ENCODE measurements around the gene CEP55. TPM values are rescaled to one million over a fixed set of nuclear protein-coding genes. Genes with fewer than 3 reads are reported as not detected.

The CEP55 gene
- total and polyA plus RNA-seq, 2 of the 8 experiments (the other 6 are each of a cell fraction or from before 2014, with no cell fraction given), result 7.0 to 19.6 TPM

DNA sequence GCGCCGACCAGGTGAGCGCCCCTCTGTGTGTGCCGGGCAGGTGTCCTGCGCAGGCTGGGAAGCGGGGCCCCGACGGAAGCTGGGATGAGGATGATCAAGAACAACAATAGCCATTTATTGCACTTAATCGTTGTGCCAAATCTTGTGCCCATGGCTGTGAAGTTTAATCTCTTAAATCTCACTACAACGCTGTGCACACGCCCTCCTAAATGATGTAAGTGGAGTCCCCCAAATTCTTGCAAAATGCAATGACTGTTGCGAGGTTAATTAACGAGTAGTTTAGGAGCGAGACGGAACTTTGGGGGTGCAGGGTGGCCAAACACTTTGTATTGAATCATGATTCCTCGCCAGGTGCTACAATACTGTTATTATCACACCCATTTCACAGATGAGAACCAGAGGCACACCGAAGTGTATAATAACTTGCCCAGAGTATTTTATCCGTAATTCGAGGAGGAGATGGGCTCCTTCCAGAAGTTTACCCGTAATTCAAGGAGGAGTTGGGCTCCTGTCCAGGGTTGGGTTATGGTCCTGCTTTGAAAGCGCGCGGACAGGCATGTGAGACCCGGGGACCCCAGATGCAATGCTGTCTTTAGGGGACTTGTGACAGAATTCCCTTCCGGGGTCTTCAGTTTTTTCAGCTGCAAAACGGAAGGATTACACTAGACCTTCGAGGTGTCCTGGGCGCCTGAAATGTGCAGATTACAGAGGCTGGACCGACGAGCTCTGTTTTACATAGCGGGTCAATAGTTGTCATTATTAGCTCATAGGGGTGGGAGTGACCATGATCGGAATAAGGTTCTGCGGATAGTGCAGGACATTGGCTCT, 71.1 kb downstream of the CEP55 start:
- H3K27me3 ChIP-seq (replicated peaks in 1 of 4; ENCODE audit: control insufficient read depth in 3 of 4, extremely low read depth in 1 of 4, insufficient read depth in 3 of 4, low read length in 3 of 4), result peaks cover 34 to 74% (median 66%) of the 10 kb centered on the region in 4 experiments
- no peak overlapping the region for H4K91ac ChIP-seq (replicated peaks; ENCODE audit: insufficient read length, low read length)
- TF ChIP-seq EZH2 (IDR thresholded peaks at IDR 0.05; ENCODE audit: low read depth, low read length, severe bottlenecking), result peak; percentile 93
- 0 out of 2 replicates have a peak, but pooled peaks have one; percentile 6 for TF ChIP-seq KDM1A (IDR thresholded peaks at IDR 0.05; ENCODE audit: borderline replicate concordance, low read length)
- peak; percentile 95 for TF ChIP-seq SUZ12 (IDR thresholded peaks at IDR 0.05; ENCODE audit: low read length)
- peak; percentile 67 for TF ChIP-seq RNF2 (IDR thresholded peaks at IDR 0.05; ENCODE audit: borderline replicate concordance, low read depth, low read length, missing control alignments, poor library complexity, severe bottlenecking)
- no peak for TF ChIP-seq EGR1 (IDR thresholded peaks at IDR 0.05; ENCODE audit: borderline replicate concordance, low read depth, low read length)
- no peak for TF ChIP-seq RFX5 (IDR thresholded peaks at IDR 0.05; ENCODE audit: borderline replicate concordance, low read depth, low read length)
- no peak overlapping the region for H3K4ac ChIP-seq (replicated peaks; ENCODE audit: insufficient read length, low read depth, low read length)
- ChIA-PET CTCF (ENCODE audit: partially characterized antibody) (interaction anchor here (0.8 to 1.6 kb wide), 5 partner anchors 10 to 181 kb away, joined by 3 to 13 read pairs (median 3); no protein-coding TSS in a partner anchor), POLR2A (ENCODE audit: partially characterized antibody) (interaction anchor here (0.8 to 1.3 kb wide), 2 partner anchors 13 to 135 kb away, joined by 3 read pairs; partner anchors contain the start of gene FRA10AC1)
- peaks cover 0 to 2% of the 10 kb centered on the region in 2 experiments for H4K20me1 ChIP-seq (replicated peaks in 1 of 2; ENCODE audit: control insufficient read depth in 1 of 2, insufficient read depth in 2 of 2, low read length in 2 of 2)
- H3K4me1 ChIP-seq (replicated peaks in 1 of 4; ENCODE audit: control insufficient read depth in 3 of 4, insufficient read depth in 4 of 4, low read length in 3 of 4), result peaks cover 3 to 9% (median 7%) of the 10 kb centered on the region in 4 experiments
- H2BK120ac ChIP-seq (replicated peaks; ENCODE audit: low read depth, low read length), result no peak overlapping the region
- H3K23me2 ChIP-seq (ENCODE audit: low read depth, low read length), result peaks cover 4% of the 10 kb centered on the region; the same call in 1 of the 2 replicates
- H2AK5ac ChIP-seq (ENCODE audit: low read depth, low read length), result no peak overlapping the region
- no peak overlapping the region for H3K18ac ChIP-seq (ENCODE audit: extremely low read depth, low read length)
- H2BK12ac ChIP-seq (ENCODE audit: low read depth, low read length), result no peak overlapping the region
- H4K8ac ChIP-seq (ENCODE audit: extremely low read depth, insufficient read depth, low read length), result 0 out of 2 replicates have a peak overlapping the region, but pooled peaks have one; percentile 47
- H3K23ac ChIP-seq (ENCODE audit: insufficient read length), result no peak overlapping the region
- H3K27ac ChIP-seq (ENCODE audit: low read depth, low read length), result no peak overlapping the region
- H3K14ac ChIP-seq (ENCODE audit: insufficient read length), result no peak overlapping the region
- no peaks in the 10 kb centered on the region; a peak in 1 of 8 replicates for H3K36me3 ChIP-seq (ENCODE audit: control insufficient read depth in 2 of 4, insufficient read depth in 4 of 4, low read length in 3 of 4)
- H2BK15ac ChIP-seq (ENCODE audit: low read length), result no peak overlapping the region
- H2BK20ac ChIP-seq (ENCODE audit: low read length), result no peak overlapping the region
- H3K9me3 ChIP-seq (ENCODE audit: insufficient read depth in 2 of 2, low read depth in 1 of 2, low read length in 1 of 2), result no peaks in the 10 kb centered on the region
- no peak overlapping the region for H3K56ac ChIP-seq (replicated peaks; ENCODE audit: insufficient read length, low read depth, low read length)
- no peak overlapping the region for H2BK5ac ChIP-seq (ENCODE audit: low read depth, low read length)
- peak overlapping the region; percentile 42 to 65 (median 62) for H3K4me3 ChIP-seq (ENCODE audit: extremely low read depth in 1 of 4, insufficient read depth in 2 of 4, low read depth in 3 of 4, low read length in 4 of 4)
- H3K79me2 ChIP-seq (ENCODE audit: control insufficient read depth in 1 of 2, insufficient read depth in 2 of 2, low read length in 2 of 2), result no peaks in the 10 kb centered on the region
- WGBS, 2 experiments (ENCODE audit: extremely low coverage in 1 of 2, insufficient coverage in 1 of 2, insufficient read length in 1 of 2, insufficient replicate concordance in 2 of 2, low coverage in 1 of 2, low lambda C conversion rate in 2 of 2, missing lambda C conversion rate in 1 of 2), result 28% methylated on average over 30 of the region's 33 CpGs; no CpG with 5 or more reads in 1 of the 2 experiments
- FAIRE-seq (no peak), DNase-seq (ENCODE audit: low read depth in 1 of 2, low spot score in 2 of 2) (no peak)
- H3K4me2 ChIP-seq (ENCODE audit: insufficient read depth in 1 of 2, low read depth in 2 of 2, low read length in 2 of 2), result peak overlapping the region; percentile 91 to 99
- H4K5ac ChIP-seq (ENCODE audit: insufficient read length, low read depth, low read length), result no peak overlapping the region
- H2AFZ ChIP-seq (ENCODE audit: low read length), result no peak overlapping the region
- H3K9ac ChIP-seq (replicated peaks in 1 of 4; ENCODE audit: extremely low read depth in 1 of 4, low read depth in 3 of 4, low read length in 3 of 4), result no peak overlapping the region
- no peaks in the 10 kb centered on the region for H3K79me1 ChIP-seq (ENCODE audit: low read depth, low read length)

All from H1 (cell line).